Uterine smooth muscle cell (primary cell): ENCODE results near the gene ELANE. TPM values are rescaled to one million over a fixed set of nuclear protein-coding genes. Genes with fewer than 3 reads are reported as not detected.

ENCODE experiments used
- total RNA-seq: library from RNA; depleted of rRNA; stranded (reverse); fragments of >200 nt; gene quantifications from 2 replicates; pipeline ENCODE4 v1.2.3, GENCODE V29; 2014

Gene ELANE
- total RNA-seq, result not detected in 2 replicates

GRCh38 chr19:852136-853013 lies at the start of gene ELANE:
Gene ELANE, plus strand, starts transcription at chr19:852303. Its CDS starts 26 bp downstream, at chr19:852329.

GRCh38 chr19:821825-822503 lies 30.1 kb upstream of the ELANE start, which contains the start of gene PLPPR3:
Gene PLPPR3, minus strand, starts transcription at chr19:821955. Its CDS starts 396 bp downstream, at chr19:821559.

DNA sequence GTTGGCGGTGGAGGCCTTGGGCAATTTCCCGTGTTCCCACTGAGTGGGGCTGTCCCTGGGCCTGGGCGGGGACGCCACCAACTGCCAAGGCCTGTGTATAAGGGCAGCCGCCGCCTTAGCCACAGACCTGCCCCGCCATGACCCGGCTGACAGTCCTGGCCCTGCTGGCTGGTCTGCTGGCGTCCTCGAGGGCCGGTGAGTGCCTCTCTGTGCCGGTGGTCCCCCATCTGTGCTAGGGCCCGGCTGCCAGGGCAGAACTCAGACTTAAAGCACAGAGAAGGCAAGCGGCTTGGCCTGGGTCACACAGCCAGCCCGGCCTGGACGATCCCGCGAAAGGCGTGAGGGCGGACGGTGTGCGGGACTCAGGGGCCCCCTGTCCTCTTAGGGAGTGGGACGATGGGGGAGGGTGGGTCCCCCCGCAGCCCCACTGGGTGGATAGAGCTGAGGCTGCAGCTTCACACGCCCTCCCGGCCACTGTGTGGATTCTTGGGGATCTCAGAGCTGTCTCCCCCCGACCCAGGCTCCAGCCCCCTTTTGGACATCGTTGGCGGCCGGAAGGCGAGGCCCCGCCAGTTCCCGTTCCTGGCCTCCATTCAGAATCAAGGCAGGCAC lies 24.3 kb upstream of the ELANE start, which contains the start of gene AZU1:
TSS of gene AZU1 (plus strand) at position 128 of the 612 bp plus-strand sequence. CDS start at position 138, 10 bp downstream.

DNA sequence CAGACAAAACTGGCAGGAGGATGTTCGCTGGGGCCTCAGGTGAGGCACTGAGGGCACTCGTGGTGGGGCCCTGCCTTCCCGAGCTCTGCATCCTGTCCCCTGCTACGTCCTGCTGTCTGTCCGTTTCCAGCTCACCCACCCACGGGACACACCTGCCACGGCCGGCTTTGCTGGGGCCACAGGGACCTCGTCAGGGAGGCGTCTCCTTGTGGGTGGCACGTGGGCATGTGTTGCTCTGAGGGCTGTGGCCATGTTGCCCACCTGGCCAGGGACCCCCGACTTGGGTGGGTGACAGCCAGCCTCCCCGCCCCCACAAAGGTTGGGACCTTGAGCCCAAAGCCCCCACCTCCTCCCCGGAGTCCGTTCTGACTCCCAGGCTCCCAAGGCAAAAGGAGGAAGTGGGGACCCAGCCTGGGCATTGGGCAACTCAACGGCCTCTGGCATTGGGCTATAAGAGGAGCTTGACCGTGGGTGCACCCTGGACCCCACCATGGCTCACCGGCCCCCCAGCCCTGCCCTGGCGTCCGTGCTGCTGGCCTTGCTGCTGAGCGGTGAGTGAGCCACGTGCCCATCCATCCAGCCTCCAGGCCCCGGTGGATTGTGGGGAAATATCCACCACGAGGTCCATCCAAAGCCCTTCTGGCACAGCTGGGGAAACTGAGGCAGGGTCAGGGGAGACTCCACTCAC lies 11.4 kb upstream of the ELANE start, which contains the start of gene PRTN3:
TSS of gene PRTN3 (plus strand) at position 481 of the 688 bp plus-strand sequence. CDS start at position 491, 10 bp downstream.

DNA sequence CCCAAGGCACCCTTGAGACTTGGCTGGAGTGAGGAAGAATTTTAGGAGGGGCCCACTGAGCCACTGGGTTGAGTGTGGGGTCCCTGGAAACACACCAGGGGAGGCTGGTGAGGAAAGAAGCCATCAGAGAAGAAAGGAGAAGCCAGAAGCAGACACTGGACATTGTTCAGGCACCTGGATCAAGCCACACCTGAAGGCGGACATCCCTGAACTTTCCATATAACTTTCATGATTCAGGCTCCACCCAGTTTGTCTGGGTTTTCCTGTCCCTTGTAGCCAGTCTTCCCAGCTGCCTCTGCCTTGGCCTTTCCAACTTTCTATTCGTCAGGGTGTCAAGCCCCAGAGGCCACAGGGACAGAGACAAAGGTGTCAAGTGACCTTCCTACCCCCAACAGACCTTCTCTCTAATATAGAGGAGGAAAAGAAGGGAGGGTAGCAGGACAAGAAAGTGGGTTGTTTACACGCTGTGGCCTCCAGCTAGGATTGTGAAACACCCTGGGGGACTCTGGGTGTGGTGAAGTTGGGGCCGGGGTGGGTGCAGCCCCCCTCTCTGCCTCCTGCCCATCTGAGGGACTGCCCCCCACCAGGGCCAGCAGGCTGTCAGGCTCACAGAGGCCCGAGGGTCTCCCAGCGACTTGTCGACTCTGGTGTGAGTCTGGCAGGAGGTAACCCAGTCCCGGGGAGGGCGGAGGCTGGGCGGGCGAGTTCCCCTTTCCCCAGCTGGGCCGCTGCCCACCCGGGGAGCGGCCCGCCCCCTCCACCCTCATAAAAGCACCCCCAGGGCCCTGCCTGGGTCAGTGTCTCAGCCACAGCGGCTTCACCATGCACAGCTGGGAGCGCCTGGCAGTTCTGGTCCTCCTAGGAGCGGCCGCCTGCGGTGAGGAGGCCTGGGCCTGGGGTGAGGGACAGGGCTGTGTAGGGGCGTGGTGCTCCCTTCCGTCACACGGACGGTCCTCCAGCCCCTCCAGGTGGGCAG lies 7.1 kb downstream of the ELANE start, which contains the start of gene CFD:
TSS of gene CFD (plus strand) at position 797 of the 976 bp plus-strand sequence. CDS start at position 823, 26 bp downstream.

DNA sequence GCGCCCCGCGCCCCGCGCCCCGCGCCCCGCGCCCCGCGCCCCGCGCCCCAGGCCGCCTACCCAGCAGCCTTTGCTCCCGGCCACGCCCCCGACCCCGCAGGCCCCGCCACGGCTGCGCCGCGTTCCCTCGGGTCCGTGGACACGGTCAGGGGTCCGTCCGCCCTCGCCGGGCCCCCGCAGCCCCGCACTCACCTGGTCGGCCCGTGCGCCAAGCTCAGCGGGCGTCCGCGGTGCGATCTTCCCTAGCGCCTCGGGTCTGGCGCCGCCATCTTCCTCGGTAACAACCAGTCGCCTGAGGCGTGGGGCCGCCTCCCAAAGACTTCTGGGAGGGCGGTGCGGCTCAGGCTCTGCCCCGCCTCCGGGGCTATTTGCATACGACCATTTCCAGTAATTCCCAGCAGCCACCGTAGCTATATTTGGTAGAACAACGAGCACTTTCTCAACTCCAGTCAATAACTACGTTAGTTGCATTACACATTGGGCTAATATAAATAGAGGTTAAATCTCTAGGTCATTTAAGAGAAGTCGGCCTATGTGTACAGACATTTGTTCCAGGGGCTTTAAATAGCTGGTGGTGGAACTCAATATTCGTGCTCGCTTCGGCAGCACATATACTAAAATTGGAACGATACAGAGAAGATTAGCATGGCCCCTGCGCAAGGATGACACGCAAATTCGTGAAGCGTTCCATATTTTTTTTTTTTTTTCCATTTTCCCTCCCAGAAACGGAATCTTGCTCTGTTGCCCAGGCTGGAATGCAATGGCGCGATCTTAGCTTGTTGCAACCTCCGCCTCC lies 41.0 kb downstream of the ELANE start, which contains the start of the genes MED16 and RNU6-9:
TSS of gene MED16 (minus strand) at position 294 of the 796 bp plus-strand sequence. CDS start 2,056 bp downstream, outside the sequence.
TSS of gene RNU6-9 (plus strand) at position 591 of the 796 bp plus-strand sequence.

Other genes starting within 250 kb of the ELANE start
- 27.9 and 33.6 TPM in 2 replicates for gene POLRMT, start 218.8 kb upstream of the ELANE start, total RNA-seq
- gene FGF22, start 212.4 kb upstream of the ELANE start, total RNA-seq, result 0.11 TPM in 1 of 2 replicates, not detected in the other
- 12.7 and 26.1 TPM in 2 replicates for gene RNF126, start 189.1 kb upstream of the ELANE start, total RNA-seq
- 19.7 and 88.4 TPM in 2 replicates for gene FSTL3, start 175.9 kb upstream of the ELANE start, total RNA-seq
- not detected in 2 replicates for gene PRSS57, start 156.9 kb upstream of the ELANE start, total RNA-seq
- 2.1 and 3.5 TPM in 2 replicates for gene PALM, start 143.4 kb upstream of the ELANE start, total RNA-seq
- gene MISP, start 101.2 kb upstream of the ELANE start, total RNA-seq, result 0.12 TPM in 1 of 2 replicates, not detected in the other
- gene PTBP1, start 54.9 kb upstream of the ELANE start, total RNA-seq, result 77.0 and 125 TPM in 2 replicates
- 0.12 TPM in 1 of 2 replicates, not detected in the other for gene PLPPR3, start 30.3 kb upstream of the ELANE start, total RNA-seq
- not detected in 2 replicates for gene AZU1, start 24.5 kb upstream of the ELANE start, total RNA-seq
- gene PRTN3, start 11.3 kb upstream of the ELANE start, total RNA-seq, result not detected in 2 replicates
- 1.00 and 7.1 TPM in 2 replicates for gene CFD, start 7.4 kb downstream of the ELANE start, total RNA-seq
- gene MED16, start 40.9 kb downstream of the ELANE start, total RNA-seq, result 39.4 and 43.2 TPM in 2 replicates
- gene RNU6-9, start 41.2 kb downstream of the ELANE start, total RNA-seq, result not detected in 2 replicates
- gene R3HDM4, start 60.9 kb downstream of the ELANE start, total RNA-seq, result 15.4 and 20.9 TPM in 2 replicates
- gene KISS1R, start 65.0 kb downstream of the ELANE start, total RNA-seq, result not detected in 2 replicates
- gene ARID3A, start 73.7 kb downstream of the ELANE start, total RNA-seq, result 15.5 and 18.6 TPM in 2 replicates
- 58.9 and 69.8 TPM in 2 replicates for gene WDR18, start 132.0 kb downstream of the ELANE start, total RNA-seq
- gene GRIN3B, start 148.1 kb downstream of the ELANE start, total RNA-seq, result 0.50 TPM in 1 of 2 replicates, not detected in the other
- gene TMEM259, start 168.8 kb downstream of the ELANE start, total RNA-seq, result 66.4 and 71.5 TPM in 2 replicates
- not detected in 2 replicates for gene RNU6-2, start 169.2 kb downstream of the ELANE start, total RNA-seq
- 133 and 210 TPM in 2 replicates for gene CNN2, start 174.3 kb downstream of the ELANE start, total RNA-seq
- 2.7 and 3.0 TPM in 2 replicates for gene ABCA7, start 187.8 kb downstream of the ELANE start, total RNA-seq
- gene ARHGAP45, start 214.9 kb downstream of the ELANE start, total RNA-seq, result 0.77 and 0.87 TPM in 2 replicates
- 82.0 and 138 TPM in 2 replicates for gene POLR2E, start 243.1 kb downstream of the ELANE start, total RNA-seq